HG02981 (cell line): ENCODE results near the gene OR6C2.
"Not testable (repeated sequence)": the region's sequence is repeated elsewhere in the genome, so short reads cannot be mapped to it uniquely, and the experiment has no call there.

Experiments
- ATAC-seq: cut with Tn5 transposase; IDR thresholded peaks from one replicate; pipeline ENCODE4 v1.9.1; 2021; ENCODE audit warnings: mild to moderate bottlenecking, moderate library complexity; ENCODE audit not compliant: unreplicated experiment

OR6C2 gene

DNA sequence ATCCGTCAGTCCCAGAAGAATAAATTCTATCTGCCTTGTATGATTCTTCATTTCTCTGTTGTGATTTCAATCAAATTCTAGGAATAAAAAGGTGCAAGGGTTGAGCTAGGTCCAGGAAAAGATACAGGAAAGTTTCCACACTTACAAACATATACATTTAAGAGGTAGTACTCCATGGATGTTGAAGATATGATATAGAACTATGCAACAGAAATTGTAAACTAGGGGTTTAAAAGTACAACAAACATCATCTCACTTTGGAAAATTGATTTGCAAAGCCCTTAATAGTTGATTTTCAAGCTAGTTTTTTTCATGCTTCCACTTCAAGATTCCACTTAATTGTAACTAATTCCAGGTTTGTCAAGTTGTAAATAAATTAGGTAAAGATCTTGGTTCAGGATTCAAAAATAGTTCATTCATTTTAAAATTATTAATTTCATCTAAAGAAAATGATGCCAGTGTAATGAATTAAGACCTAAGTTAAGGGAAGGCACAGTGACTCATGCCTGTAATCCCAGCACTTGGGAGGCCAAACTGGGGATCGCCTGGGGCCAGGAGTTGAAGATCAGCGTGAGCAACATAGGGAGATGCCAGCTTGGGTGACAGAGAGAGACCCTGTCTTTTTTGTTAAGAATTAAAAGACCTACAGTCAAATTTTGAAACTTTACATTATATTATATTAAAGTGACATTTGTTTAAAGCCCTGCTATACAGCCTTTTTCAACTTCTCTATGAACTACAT lies 26.4 kb downstream of the OR6C2 start, which contains the start of gene OR6C70:
OR6C70 (minus strand) TSS at position 51 of the 742 bp plus-strand sequence; CDS start at position 51, 0 bp downstream.
- no peak for ATAC-seq

DNA sequence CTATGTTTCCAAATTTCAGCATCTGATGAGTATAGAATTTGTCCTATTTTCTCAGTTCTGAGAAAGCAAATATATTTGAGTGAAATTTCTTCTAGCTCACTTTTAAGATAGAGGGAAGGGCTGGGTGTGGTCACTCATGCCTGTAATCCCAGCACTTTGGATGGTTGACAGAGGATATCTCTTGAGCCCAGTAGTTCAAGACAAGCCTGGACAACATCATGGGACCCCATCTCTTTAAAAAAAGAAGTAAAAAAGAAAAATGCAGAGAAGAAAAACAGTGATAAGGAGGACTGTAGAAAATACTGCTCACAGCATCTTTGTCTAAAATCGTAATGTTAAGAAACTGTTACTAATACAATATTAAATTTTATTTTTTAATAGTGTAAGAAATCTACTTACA lies 28.4 kb downstream of the OR6C2 start:
- no peak for ATAC-seq

DNA sequence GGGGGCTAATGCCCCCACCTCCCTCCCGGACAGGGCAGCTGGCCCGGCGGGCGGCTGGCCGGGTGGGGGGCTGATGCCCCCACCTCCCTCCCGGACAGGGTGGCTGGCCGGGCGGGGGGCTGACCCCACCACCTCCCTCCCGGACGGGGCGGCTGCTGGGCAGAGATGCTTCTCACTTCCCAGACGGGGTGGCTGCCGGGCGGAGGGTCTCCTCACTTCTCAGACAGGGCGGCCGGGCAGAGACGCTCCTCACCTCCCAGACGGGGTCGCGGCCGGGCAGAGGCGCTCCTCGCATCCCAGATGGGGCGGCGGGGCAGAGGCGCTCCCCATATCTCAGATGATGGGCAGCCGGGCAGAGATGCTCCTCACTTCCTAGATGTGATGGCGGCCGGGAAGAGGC lies 35.3 kb downstream of the OR6C2 start:
- not testable (repeated sequence) for ATAC-seq

DNA sequence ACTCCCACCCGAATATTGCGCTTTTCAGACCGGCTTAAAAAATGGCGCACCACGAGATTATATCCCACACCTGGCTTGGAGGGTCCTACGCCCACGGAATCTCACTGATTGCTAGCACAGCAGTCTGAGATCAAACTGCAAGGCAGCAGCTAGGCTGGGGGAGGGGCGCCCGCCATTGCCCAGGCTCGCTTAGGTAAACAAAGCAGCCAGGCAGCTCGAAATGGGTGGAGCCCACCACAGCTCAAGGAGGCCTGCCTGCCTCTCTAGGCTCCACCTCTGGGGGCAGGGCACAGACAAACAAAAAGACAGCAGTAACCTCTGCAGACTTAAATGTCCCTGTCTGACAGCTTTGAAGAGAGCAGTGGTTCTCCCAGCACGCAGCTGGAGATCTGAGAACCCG lies 40.4 kb downstream of the OR6C2 start:
- ATAC-seq = not testable (repeated sequence)

DNA sequence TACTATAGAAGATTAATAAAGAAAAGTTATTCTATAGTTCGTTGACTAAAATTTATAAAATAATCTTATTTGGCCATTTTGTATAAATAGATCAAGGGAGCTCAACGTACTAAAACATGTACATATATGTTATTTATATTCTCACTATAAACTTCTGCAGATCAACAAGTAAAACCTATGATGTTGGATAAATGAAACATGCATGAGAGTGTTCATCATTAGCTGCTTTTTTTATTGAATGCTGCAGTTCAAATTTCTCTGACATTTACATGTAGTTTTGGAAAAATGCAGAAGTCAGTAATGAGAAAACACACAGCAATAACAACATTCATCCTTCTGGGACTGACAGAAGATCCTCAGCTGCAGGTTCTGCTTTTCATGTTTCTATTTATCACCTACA lies 48.2 kb downstream of the OR6C2 start, which contains the start of gene OR6C68:
OR6C68 (plus strand) TSS at position 301 of the 400 bp plus-strand sequence; CDS start at position 301, 0 bp downstream.
- ATAC-seq = no peak

DNA sequence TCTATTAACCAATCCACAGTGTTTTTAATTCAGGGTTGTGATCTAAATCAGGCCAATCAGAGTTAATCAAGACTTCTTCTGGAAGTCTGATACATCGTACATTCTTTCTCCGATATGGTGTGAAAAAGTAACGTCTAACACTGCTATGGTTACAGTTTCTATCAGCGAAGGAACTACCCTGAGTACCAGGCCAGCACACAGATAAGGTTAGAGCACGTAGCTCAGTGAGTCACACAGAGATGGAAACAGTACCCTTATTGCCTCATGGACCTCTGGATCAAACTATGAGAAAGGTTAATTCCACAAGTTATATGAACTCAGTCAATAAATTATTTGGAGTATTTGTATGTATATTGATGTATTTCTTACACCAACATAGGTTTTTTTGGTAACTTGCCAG lies 51.6 kb downstream of the OR6C2 start:
- ATAC-seq = no peak

DNA sequence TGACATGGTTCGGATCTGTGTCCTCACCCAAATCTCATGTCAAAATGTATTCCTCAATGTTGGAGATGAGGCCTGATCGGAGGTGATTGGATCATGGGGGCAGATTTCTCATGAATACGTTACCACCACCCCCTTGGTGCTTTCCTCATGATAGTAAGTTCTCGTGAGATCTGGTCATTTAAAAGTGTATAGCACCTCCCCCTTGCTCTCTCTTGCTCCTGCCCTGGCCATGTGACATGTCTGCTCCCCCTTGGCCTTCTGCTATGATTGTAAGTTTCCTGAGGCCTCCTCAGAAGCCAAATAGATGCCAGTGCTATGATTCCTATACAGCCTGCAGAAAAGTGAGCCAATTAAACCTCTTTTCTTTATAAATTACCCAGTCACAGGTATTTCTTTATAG lies 55.4 kb downstream of the OR6C2 start:
- ATAC-seq = no peak

DNA sequence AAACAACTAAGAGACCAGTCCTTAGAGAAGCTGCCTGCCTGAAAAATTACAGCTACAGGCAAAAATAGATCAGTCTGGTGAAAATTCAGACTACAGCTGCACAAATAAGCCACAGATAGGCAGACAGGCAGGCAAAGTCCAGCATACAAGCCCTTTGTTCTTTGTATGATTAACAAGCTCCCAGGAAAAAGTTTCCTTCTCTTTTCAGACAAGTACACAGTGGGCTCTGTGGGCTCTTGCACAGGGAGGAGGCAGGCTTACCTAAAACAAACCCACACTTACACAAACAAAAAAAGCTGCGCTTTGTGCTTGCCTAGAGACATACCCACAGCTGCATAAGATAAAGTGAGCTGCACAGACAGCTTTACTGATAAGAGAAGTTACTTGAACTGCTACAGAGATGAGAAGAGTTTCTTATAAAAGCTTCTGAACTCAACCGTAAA lies 56.0 kb downstream of the OR6C2 start:
- no peak for ATAC-seq

DNA sequence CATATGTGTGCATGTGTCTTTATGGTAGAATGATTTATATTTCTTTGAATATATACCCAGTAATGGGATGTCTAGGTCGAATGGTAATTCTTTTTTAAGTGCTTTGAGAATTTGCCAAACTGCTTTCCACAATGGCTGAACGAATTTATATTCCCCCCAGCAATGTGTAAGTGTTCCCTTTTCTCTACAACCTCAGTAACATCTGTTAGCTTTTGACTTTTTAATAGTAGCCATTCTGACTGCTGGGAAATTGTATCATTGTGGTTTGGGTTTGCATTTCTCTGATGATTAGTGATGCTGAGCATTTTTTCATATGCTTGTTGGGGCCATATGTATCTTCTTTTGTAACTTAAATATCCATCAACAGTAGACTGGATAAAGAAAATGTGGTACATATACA lies 57.7 kb downstream of the OR6C2 start:
- no peak for ATAC-seq
